Neural cell (in vitro differentiated cells): ENCODE measurements around the gene KLK4. TPM values are rescaled to one million over a fixed set of nuclear protein-coding genes. Genes with fewer than 3 reads are reported as not detected.

Source experiments
- H2AFZ ChIP-seq: fragments of 200-600, 300-800 bp; sonication (generic), shearing (Covaris generic); 2 replicates; pipeline ENCODE4 v1.6.0; 2014; ENCODE audit warnings: low read depth, mild to moderate bottlenecking, antibody characterized with exemption, low read length, moderate library complexity
- H3F3A ChIP-seq: fragments of 200-600 bp; shearing (Covaris generic); 2 replicates; pipeline ENCODE4 v1.6.1; 2016; ENCODE audit warnings: mild to moderate bottlenecking, moderate library complexity, mixed read lengths, antibody characterized with exemption, low read length; ENCODE audit not compliant: insufficient read depth, poor library complexity, severe bottlenecking
- H3K27ac ChIP-seq: fragments of 200-600, 300-800 bp; sonication (generic), shearing (Covaris generic); 2 replicates; pipeline ENCODE4 v1.5.1; 2014; ENCODE audit warnings: mild to moderate bottlenecking, low read length, moderate library complexity
- H3K27me3 ChIP-seq: fragments of 300-800, 200-600 bp; sonication (generic), shearing (Covaris generic); 2 replicates; pipeline ENCODE4 v1.6.0; 2014; ENCODE audit warnings: mild to moderate bottlenecking, low read depth, low read length, moderate library complexity; ENCODE audit not compliant: insufficient read depth
- H3K36me3 ChIP-seq: fragments of 300-800, 200-600 bp; sonication (generic), shearing (Covaris generic); 2 replicates; pipeline ENCODE4 v1.5.1; 2014; ENCODE audit warnings: mild to moderate bottlenecking, antibody characterized with exemption, low read length, moderate library complexity; ENCODE audit not compliant: insufficient read depth
- H3K4me2 ChIP-seq: fragments of 300-800, 200-600 bp; sonication (generic), shearing (Covaris generic); 2 replicates; pipeline ENCODE4 v1.6.0; 2014; ENCODE audit warnings: mild to moderate bottlenecking, low read length
- H3K4me3 ChIP-seq: fragments of 300-800, 200-600 bp; sonication (generic), shearing (Covaris generic); 2 replicates; pipeline ENCODE4 v1.5.1; 2014; ENCODE audit warnings: mild to moderate bottlenecking, low read length, moderate library complexity
- H3K79me2 ChIP-seq: fragments of 200-600 bp; shearing (Covaris generic); replicated peaks from 2 replicates; pipeline ENCODE4 v1.6.0; 2014; ENCODE audit warnings: mild to moderate bottlenecking, low read length, moderate library complexity; ENCODE audit not compliant: insufficient read depth
- H3K9ac ChIP-seq: fragments of 300-800, 200-600 bp; sonication (generic), shearing (Covaris generic); 2 replicates; pipeline ENCODE4 v1.6.1; 2016; ENCODE audit warnings: mild to moderate bottlenecking, low read length, mixed read lengths
- H3K9me2 ChIP-seq: fragments of 200-600 bp; shearing (Covaris generic); 2 replicates; pipeline ENCODE4 v1.6.1; 2016; ENCODE audit warnings: mild to moderate bottlenecking, low read length, mixed read lengths; ENCODE audit not compliant: insufficient read depth
- H3K9me3 ChIP-seq: fragments of 200-600, 300-800 bp; sonication (generic), shearing (Covaris generic); 2 replicates; pipeline ENCODE4 v1.6.1; 2016; ENCODE audit warnings: mild to moderate bottlenecking, mixed run types, low read length, moderate library complexity, mixed read lengths
- H4K20me1 ChIP-seq: fragments of 200-600 bp; shearing (Covaris generic); 2 replicates; pipeline ENCODE4 v1.6.1; 2016; ENCODE audit warnings: mild to moderate bottlenecking, mixed run types; ENCODE audit not compliant: insufficient read depth
- EP300 ChIP-seq: fragments of 450-650 bp; conservative IDR thresholded peaks from 2 replicates; pipeline ENCODE4 v1.6.1; 2014; ENCODE audit warnings: antibody characterized with exemption, mild to moderate bottlenecking, moderate library complexity; ENCODE audit not compliant: poor library complexity, severe bottlenecking
- EZH2 ChIP-seq: fragments of 200-600, 300-800 bp; shearing (Covaris generic), sonication (generic); IDR thresholded peaks from 2 replicates; pipeline ENCODE4 v1.6.1; 2014; ENCODE audit warnings: antibody characterized with exemption, low read length, borderline replicate concordance, mild to moderate bottlenecking; ENCODE audit not compliant: insufficient read depth, poor library complexity, severe bottlenecking
- MXI1 ChIP-seq: fragments of 450-650 bp; conservative IDR thresholded peaks from 2 replicates; pipeline ENCODE4 v1.6.1; 2014; ENCODE audit warnings: antibody characterized with exemption, mild to moderate bottlenecking; ENCODE audit not compliant: poor library complexity, severe bottlenecking
- POLR2AphosphoS5 ChIP-seq: IDR thresholded peaks from 2 replicates; pipeline ENCODE4 v1.6.1; 2012
- RAD21 ChIP-seq: fragments of 450-650 bp; conservative IDR thresholded peaks from 2 replicates; pipeline ENCODE4 v1.6.1; 2014; ENCODE audit warnings: antibody characterized with exemption, mild to moderate bottlenecking, moderate library complexity
- REST ChIP-seq: IDR thresholded peaks from 2 replicates; pipeline ENCODE4 v1.6.1; 2012; ENCODE audit warnings: borderline replicate concordance
- SMC3 ChIP-seq: fragments of 450-650 bp; conservative IDR thresholded peaks from 2 replicates; pipeline ENCODE4 v1.6.1; 2014; ENCODE audit warnings: antibody characterized with exemption, mild to moderate bottlenecking, moderate library complexity; ENCODE audit not compliant: poor library complexity
- TAF1 ChIP-seq: IDR thresholded peaks from 2 replicates; pipeline ENCODE4 v1.6.1; 2012; ENCODE audit warnings: low read depth
- polyA plus RNA-seq: library from polyadenylated mRNA; depleted of rRNA; stranded (reverse); fragments of >200 nt; gene quantifications from 2 replicates; pipeline ENCODE4 v1.2.3, GENCODE V29; 2014
- TF ChIP-seq, protein P1 (sequence below): fragments of 450-650 bp; IDR thresholded peaks from 2 replicates; pipeline ENCODE4 v1.5.1; 2014; ENCODE audit warnings: antibody characterized with exemption, mild to moderate bottlenecking, moderate library complexity; ENCODE audit not compliant: poor library complexity, severe bottlenecking

Gene KLK4
- polyA plus RNA-seq, 1 donor from 2014 or later = not detected

GRCh38 chr19:50932018-50932689, 21.0 kb upstream of the KLK4 start:
- Histone ChIP-seq H3K4me2 (no peak overlapping the region), H3K27ac (no peak overlapping the region), H3F3A (no peaks in the 10 kb centered on the region), H2AFZ (no peak overlapping the region), H3K36me3 (no peaks in the 10 kb centered on the region), H3K27me3 (peaks cover 9% of the 10 kb centered on the region), H4K20me1 (no peaks in the 10 kb centered on the region), H3K79me2 (no peaks in the 10 kb centered on the region), H3K9me3 (no peaks in the 10 kb centered on the region), H3K9ac (no peak overlapping the region), H3K9me2 (no peaks in the 10 kb centered on the region), H3K4me3 (no peak overlapping the region)
- TF ChIP-seq EZH2 (no peak), MXI1 (no peak), REST (no peak), TAF1 (no peak), SMC3 (no peak), POLR2AphosphoS5 (no peak), RAD21 (no peak), EP300 (no peak)
- TF ChIP-seq, protein P1, sequence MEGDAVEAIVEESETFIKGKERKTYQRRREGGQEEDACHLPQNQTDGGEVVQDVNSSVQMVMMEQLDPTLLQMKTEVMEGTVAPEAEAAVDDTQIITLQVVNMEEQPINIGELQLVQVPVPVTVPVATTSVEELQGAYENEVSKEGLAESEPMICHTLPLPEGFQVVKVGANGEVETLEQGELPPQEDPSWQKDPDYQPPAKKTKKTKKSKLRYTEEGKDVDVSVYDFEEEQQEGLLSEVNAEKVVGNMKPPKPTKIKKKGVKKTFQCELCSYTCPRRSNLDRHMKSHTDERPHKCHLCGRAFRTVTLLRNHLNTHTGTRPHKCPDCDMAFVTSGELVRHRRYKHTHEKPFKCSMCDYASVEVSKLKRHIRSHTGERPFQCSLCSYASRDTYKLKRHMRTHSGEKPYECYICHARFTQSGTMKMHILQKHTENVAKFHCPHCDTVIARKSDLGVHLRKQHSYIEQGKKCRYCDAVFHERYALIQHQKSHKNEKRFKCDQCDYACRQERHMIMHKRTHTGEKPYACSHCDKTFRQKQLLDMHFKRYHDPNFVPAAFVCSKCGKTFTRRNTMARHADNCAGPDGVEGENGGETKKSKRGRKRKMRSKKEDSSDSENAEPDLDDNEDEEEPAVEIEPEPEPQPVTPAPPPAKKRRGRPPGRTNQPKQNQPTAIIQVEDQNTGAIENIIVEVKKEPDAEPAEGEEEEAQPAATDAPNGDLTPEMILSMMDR = no peak

GRCh38 chr19:50931023-50931422, 19.8 kb upstream of the KLK4 start:
- peaks cover 9% of the 10 kb centered on the region for H3K27me3 ChIP-seq
- H3K27ac ChIP-seq = no peak overlapping the region
- H2AFZ ChIP-seq = no peak overlapping the region

More at GRCh38 chr19:50931023-50931422, 19.8 kb upstream of the KLK4 start:
- TF ChIP-seq MXI1 = no peak
- TF ChIP-seq EP300 = no peak
- TF ChIP-seq, protein P1 = no peak
- TF ChIP-seq RAD21 = no peak
- no peak for TF ChIP-seq EZH2
- TF ChIP-seq SMC3 = no peak
- no peak for TF ChIP-seq POLR2AphosphoS5
- no peak for TF ChIP-seq REST
- no peak for TF ChIP-seq TAF1
- Histone ChIP-seq H3K9me2 (no peaks in the 10 kb centered on the region), H3K79me2 (no peaks in the 10 kb centered on the region), H3K4me2 (no peak overlapping the region), H4K20me1 (no peaks in the 10 kb centered on the region), H3F3A (no peaks in the 10 kb centered on the region), H3K4me3 (no peak overlapping the region), H3K9ac (no peak overlapping the region), H3K36me3 (no peaks in the 10 kb centered on the region), H3K9me3 (no peaks in the 10 kb centered on the region)
